Activated CD8-positive, alpha-beta T cell treated with anti-CD3 and anti-CD28 coated beads for 36 hours (primary cell): Measurements from ENCODE around the gene SAMD11. TPM values are rescaled to one million over a fixed set of nuclear protein-coding genes. Genes with fewer than 3 reads are reported as not detected.

Source experiments
- ATAC-seq: fragments of 200-7000 bp; cut with Tn5 transposase; one replicate; pipeline ENCODE4 v1.10.0; 2021; ENCODE audit warnings: mild to moderate bottlenecking, moderate library complexity
- CTCF ChIA-PET: fragments of 350-600 bp; sonication (Branson Sonifier 250); formaldehyde crosslinking; loops from one replicate; lab custom pipeline; 2021; ENCODE audit warnings: antibody characterized with exemption; lab: Charles Lee
- POLR2A ChIA-PET: fragments of 350-600 bp; sonication (Branson Sonifier 250); formaldehyde crosslinking; loops from one replicate; lab custom pipeline; 2021; ENCODE audit warnings: antibody characterized with exemption; lab: Charles Lee
- DNase-seq: peaks from one replicate; pipeline ENCODE4 v3.0.0-alpha.2; 2020
- H3K27ac Mint-ChIP-seq: one replicate; pipeline ENCODE4 v1.8.0; 2021; ENCODE audit warnings: mild to moderate bottlenecking, mixed read lengths
- H3K27me3 Mint-ChIP-seq: one replicate; pipeline ENCODE4 v1.8.0; 2021; ENCODE audit warnings: mixed read lengths
- H3K36me3 Mint-ChIP-seq: one replicate; pipeline ENCODE4 v1.8.0; 2021; ENCODE audit warnings: low read depth, mixed read lengths
- H3K4me1 Mint-ChIP-seq: one replicate; pipeline ENCODE4 v1.8.0; 2021; ENCODE audit warnings: low read depth, mixed read lengths
- H3K4me3 Mint-ChIP-seq: one replicate; pipeline ENCODE4 v1.8.0; 2021; ENCODE audit warnings: mild to moderate bottlenecking, moderate library complexity, mixed read lengths
- H3K9me3 Mint-ChIP-seq: one replicate; pipeline ENCODE4 v1.8.0; 2021; ENCODE audit warnings: mixed read lengths
- CTCF ChIP-seq: fragments of 200-600 bp; IDR thresholded peaks from one replicate; pipeline ENCODE4 v1.8.0; 2022; ENCODE audit warnings: antibody characterized with exemption, mild to moderate bottlenecking
- intact Hi-C: fragments of 100-400 bp; cut with micrococcal nuclease; formaldehyde crosslinking; loops from one replicate; pipeline ENCODE4 v1.10.0; 2022
- total RNA-seq, 2 experiments: library from RNA; stranded (reverse); gene quantifications; one replicate each; pipeline ENCODE4 v1.2.3, GENCODE V29; 2021

SAMD11 gene
- total RNA-seq, 2 experiments from 2014 or later, result not detected

GRCh38 chr1:980602-981395 is 57.1 kb downstream of the SAMD11 start:
- TF ChIP-seq CTCF, result no peak
- CTCF ChIA-PET, result interaction anchor here (1.3 to 1.8 kb wide), 3 partner anchors 9 to 34 kb away, joined by 3 to 7 read pairs (median 3); no protein-coding TSS in a partner anchor
- no peaks in the 10 kb centered on the region for H3K9me3 Mint-ChIP-seq
- intact Hi-C loops, result no loop called here
- H3K4me1 Mint-ChIP-seq, result peaks cover 4% of the 10 kb centered on the region
- peaks cover 24% of the 10 kb centered on the region for H3K27me3 Mint-ChIP-seq
- no peak overlapping the region for H3K4me3 Mint-ChIP-seq
- H3K27ac Mint-ChIP-seq, result no peak overlapping the region
- ATAC-seq, result no peak
- POLR2A ChIA-PET, result interaction anchor here (1.0 to 1.5 kb wide), 2 partner anchors 12 to 26 kb away, joined by 3 to 4 read pairs; no protein-coding TSS in a partner anchor
- no peaks in the 10 kb centered on the region for H3K36me3 Mint-ChIP-seq
- no peak for DNase-seq

GRCh38 chr1:981491-981954 is 57.8 kb downstream of the SAMD11 start:
- H3K4me3 Mint-ChIP-seq, result no peak overlapping the region
- POLR2A ChIA-PET, result interaction anchor here (1.0 to 1.7 kb wide), 2 partner anchors 27 to 32 kb away, joined by 3 to 4 read pairs; partner anchors contain the start of gene ISG15
- peaks cover 4% of the 10 kb centered on the region for H3K4me1 Mint-ChIP-seq
- DNase-seq (no peak), ATAC-seq (no peak)
- H3K9me3 Mint-ChIP-seq, result no peaks in the 10 kb centered on the region
- H3K36me3 Mint-ChIP-seq, result no peaks in the 10 kb centered on the region
- TF ChIP-seq CTCF, result no peak
- H3K27ac Mint-ChIP-seq, result no peak overlapping the region
- CTCF ChIA-PET, result interaction anchor here (1.3 to 1.8 kb wide), 3 partner anchors 10 to 33 kb away, joined by 3 to 7 read pairs (median 3); no protein-coding TSS in a partner anchor
- intact Hi-C loops, result no loop called here
- H3K27me3 Mint-ChIP-seq, result peaks cover 26% of the 10 kb centered on the region

- ATAC-seq, result no peak
- Mint-ChIP-seq H3K9me3 (no peaks in the 10 kb centered on the region), H3K4me3 (no peak within 1 kb of the TSS), H3K27me3 (peaks cover 26% of the 10 kb centered on the region), H3K27ac (no peak within 1 kb of the TSS), H3K36me3 (no peaks in the 10 kb centered on the region), H3K4me1 (peaks cover 4% of the 10 kb centered on the region)
- no peak for TF ChIP-seq CTCF
- DNase-seq, result no peak
- CTCF ChIA-PET, result interaction anchor here (1.3 to 4.6 kb wide), 7 partner anchors 10 to 309 kb away, joined by 3 to 37 read pairs (median 15); no protein-coding TSS in a partner anchor
- intact Hi-C loops, result no loop called here
- POLR2A ChIA-PET, result interaction anchor here (1.6 to 1.7 kb wide), 2 partner anchors 25 to 31 kb away, joined by 3 to 4 read pairs; partner anchors contain the start of gene ISG15
Observed at GRCh38 chr1:981955-982558, 58.3 kb downstream of the SAMD11 start, which contains the start of gene PERM1. TSS of gene PERM1 (minus strand) at chr1:982093. CDS start at chr1:981029, 1,064 bp downstream.

- H3K27me3 Mint-ChIP-seq, result peaks cover 26% of the 10 kb centered on the region
- no peak overlapping the region for H3K4me3 Mint-ChIP-seq
- POLR2A ChIA-PET, result interaction anchor here (1.0 to 1.7 kb wide), 4 partner anchors 13 to 34 kb away, joined by 3 to 4 read pairs (median 4); partner anchors contain the start of gene ISG15
- no peak overlapping the region for H3K27ac Mint-ChIP-seq
- DNase-seq (no peak), ATAC-seq (no peak)
- H3K4me1 Mint-ChIP-seq, result peaks cover 4% of the 10 kb centered on the region
- H3K9me3 Mint-ChIP-seq, result no peaks in the 10 kb centered on the region
- no peak for TF ChIP-seq CTCF
- no peaks in the 10 kb centered on the region for H3K36me3 Mint-ChIP-seq
- intact Hi-C loops, result no loop called here
- CTCF ChIA-PET, result interaction anchor here (0.7 to 4.6 kb wide), 13 partner anchors 11 to 308 kb away, joined by 3 to 37 read pairs (median 5); partner anchors contain the start of genes ISG15 and PLEKHN1
Observed at GRCh38 chr1:982765-983436, 59.2 kb downstream of the SAMD11 start.
